SU-DHL-6 (cell line): ENCODE data around the gene FOXK2.

ENCODE experiments used
- CTCF ChIP-seq: fragments of 200-600 bp; sonication (generic); IDR thresholded peaks from one replicate; pipeline ENCODE4 v1.5.1; 2017; ENCODE audit warnings: antibody characterized with exemption, mild to moderate bottlenecking, low read length, moderate library complexity; ENCODE audit not compliant: insufficient read depth, poor library complexity, severe bottlenecking
- EZH2phosphoT487 ChIP-seq: fragments of 200-600 bp; sonication (generic), shearing (Covaris generic); conservative IDR thresholded peaks from 2 replicates; pipeline ENCODE4 v1.6.1; 2018; ENCODE audit warnings: mild to moderate bottlenecking, antibody characterized with exemption, low read length, moderate library complexity, mixed read lengths

GRCh38 chr17:82599674-82600661 is 80.4 kb downstream of the FOXK2 start:
- TF ChIP-seq CTCF (no peak), EZH2phosphoT487 (no peak)
